Measurements from ENCODE around the gene CYP2C19.
"Not testable (repeated sequence)": the region's sequence is repeated elsewhere in the genome, so short reads cannot be mapped to it uniquely, and the experiment has no call there.

The CYP2C19 gene

DNA sequence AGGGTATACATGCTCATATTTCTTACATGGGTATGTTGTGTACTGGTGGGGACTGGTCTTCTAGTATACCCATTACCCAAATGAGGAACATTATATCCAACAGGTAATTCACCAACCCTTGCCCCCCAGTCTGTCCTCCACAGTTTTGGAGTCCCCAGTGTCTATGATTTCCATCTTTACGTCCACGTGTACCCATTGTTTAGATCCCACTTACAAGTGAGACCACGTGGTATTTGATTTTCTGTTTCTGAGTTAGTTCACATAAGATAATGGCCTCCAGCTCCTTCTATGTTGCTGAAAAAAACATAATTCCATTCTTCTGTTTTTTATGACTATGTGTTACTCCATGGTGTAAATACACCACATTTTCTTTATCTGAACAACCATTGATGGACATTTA lies 126.6 kb downstream of the CYP2C19 start:
- no peak for DNase-seq

DNA sequence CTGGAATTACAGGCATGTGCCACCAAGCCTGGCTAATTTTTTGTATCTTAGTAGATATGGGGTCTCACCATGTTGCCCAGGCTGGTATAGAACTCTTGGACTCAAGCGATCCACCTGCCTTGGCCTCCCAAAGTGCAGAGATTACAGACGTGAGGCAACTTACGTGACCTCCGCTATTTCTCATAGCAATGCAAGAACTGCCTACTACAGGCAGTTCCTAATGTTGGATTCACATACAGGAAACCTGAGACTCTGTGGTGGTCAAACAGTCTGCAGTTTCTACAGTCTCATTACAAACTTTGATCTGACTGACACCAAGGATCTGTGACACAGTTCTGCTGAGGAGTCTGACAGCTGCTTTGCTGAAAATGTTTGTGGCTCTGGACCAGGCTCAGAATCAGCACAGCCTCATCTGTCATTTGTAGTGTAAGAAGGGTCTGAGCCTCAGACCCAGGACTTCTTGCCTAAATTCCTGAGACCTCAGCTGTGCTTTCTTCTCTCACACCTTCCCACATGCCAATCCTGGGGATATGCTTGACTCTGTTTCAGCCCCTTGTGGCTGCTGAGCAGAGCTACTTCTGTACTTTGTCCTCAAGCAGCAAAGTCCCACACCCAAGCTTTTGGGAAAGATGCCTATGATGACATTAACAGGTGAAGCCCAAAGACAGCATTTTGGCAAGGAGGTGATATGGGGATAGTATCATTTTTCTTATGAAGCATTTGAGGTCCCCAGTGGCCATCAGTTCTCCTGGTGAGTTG lies 128.0 kb downstream of the CYP2C19 start:
- DNase-seq = no peak

DNA sequence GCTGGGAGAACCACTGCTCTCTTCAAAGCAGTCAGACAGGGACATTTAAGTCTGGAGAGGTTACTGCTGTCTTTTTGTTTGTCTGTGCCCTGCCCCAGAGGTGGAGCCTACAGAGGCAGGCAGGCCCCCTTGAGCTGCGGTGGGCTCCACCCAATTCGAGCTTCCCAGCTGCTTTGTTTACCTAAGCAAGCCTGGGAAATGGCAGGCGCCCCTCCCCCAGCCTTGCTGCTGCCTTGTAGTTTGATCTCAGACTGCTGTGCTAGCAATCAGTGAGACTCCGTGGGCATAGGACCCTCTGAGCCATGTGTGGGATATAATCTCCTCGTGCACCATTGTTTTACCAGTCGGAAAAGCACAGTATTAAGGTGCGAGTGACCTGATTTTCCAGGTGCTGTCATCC lies 135.9 kb downstream of the CYP2C19 start:
- DNase-seq = not testable (repeated sequence)

DNA sequence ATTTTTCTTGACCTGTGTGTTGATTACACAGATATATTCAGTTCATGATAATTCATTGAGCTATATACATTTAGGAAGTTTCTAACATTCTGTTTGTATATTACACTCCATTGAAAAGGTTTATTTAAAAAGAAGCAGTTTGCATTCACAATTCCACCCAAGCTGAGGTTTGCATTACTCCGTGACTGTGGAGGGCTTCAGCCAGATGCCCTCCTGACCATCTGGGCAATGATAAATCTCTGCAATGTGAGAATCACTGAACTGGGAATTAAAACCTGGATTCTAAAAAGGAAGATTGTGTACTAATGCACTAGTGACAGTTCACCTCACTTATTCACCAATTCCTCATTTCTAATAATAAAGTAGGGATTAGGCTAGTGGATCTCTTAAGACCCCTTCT lies 139.6 kb downstream of the CYP2C19 start:
- DNase-seq = no peak

DNA sequence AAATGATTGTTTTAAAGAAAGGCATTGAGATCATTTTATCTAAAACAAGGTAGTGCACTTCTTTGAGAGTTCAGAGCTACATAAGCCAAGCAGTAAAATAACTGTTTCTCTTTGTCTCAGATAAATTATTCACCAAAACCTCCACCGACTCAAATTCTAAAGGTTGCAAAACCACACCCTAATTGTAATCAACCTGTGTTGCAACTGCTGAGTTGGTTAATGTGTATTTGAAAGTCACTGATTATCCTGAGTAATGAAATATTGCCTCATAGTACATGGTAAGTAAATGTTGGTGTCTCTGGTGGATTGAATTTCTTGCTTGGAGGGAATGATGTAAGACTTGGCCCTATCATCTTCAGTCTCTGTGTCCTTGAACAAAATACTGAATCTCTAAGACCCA lies 140.1 kb downstream of the CYP2C19 start:
- DNase-seq = no peak
